Prostate gland (tissue), 2 donors: ENCODE results near the gene GFRA4. TPM values are rescaled to one million over a fixed set of nuclear protein-coding genes. Genes with fewer than 3 reads are reported as not detected.

Experiments used
- DNase-seq: peaks from one replicate; pipeline ENCODE4 v3.0.0-alpha.2; 2019; ENCODE audit warnings: low spot score
- H3K27ac ChIP-seq, 2 donors: fragments of 200-600 bp; sonication (generic); 2 replicates each; pipeline ENCODE4 v1.5.1; 2017 to 2019
- H3K27me3 ChIP-seq: fragments of 200-600 bp; sonication (generic); replicated peaks from 2 replicates; pipeline ENCODE4 v1.5.1; 2019; ENCODE audit not compliant: insufficient read depth
- H3K36me3 ChIP-seq, 2 donors: fragments of 200-600 bp; sonication (generic); 1 replicate in 1 of 2; 2 replicates in 1 of 2; pipeline versions ENCODE4 v1.5.1 to v1.8.1; 2017 to 2019
- H3K4me1 ChIP-seq: fragments of 200-600 bp; sonication (generic); replicated peaks from 2 replicates; pipeline ENCODE4 v1.5.1; 2019
- H3K4me3 ChIP-seq, 2 donors: fragments of 200-600 bp; sonication (generic); 2 replicates each; pipeline ENCODE4 v1.5.1; 2017 to 2019
- H3K9me3 ChIP-seq: fragments of 200-600 bp; sonication (generic); 2 replicates; pipeline ENCODE4 v1.5.1; 2017
- POLR2A ChIP-seq: fragments of 450-650 bp; IDR thresholded peaks from one replicate; pipeline ENCODE4 v1.6.1; 2016; ENCODE audit warnings: antibody characterized with exemption, mild to moderate bottlenecking
- POLR2AphosphoS5 ChIP-seq: sonication (generic); formaldehyde crosslinking; IDR thresholded peaks from one replicate; pipeline ENCODE4 v1.6.1; 2017; ENCODE audit warnings: antibody characterized with exemption
- WGBS: methylation state at CpG from one replicate; pipeline ENCODE4 v1.1.5; 2018; 5-methylcytosine and 5-hydroxymethylcytosine counted together
- intact Hi-C: fragments of 100-400 bp; cut with DNase I; formaldehyde crosslinking; loops from one replicate; pipeline ENCODE4 v1.14.2; 2022
- total RNA-seq, 2 donors: library from RNA; depleted of rRNA; stranded (reverse); fragments of >200 nt; gene quantifications; one replicate each; pipeline ENCODE4 v1.1.0, GENCODE V29; 2016
- TF ChIP-seq, protein P1 (sequence below), 4 experiments: fragments of 200-600 bp in 2 of 4; fragments of 450-650 bp in 2 of 4; sonication (generic) in 2 of 4; IDR thresholded peaks; 1 replicate in 3 of 4; 2 replicates in 1 of 4; pipeline ENCODE4 v1.5.1; 2016 to 2019; ENCODE audit warnings: antibody characterized with exemption in 4 of 4, mild to moderate bottlenecking in 2 of 4, moderate library complexity in 2 of 4

GFRA4 gene
- total RNA-seq, 2 donors from 2014 or later: not detected

- WGBS: 48% methylated on average over 13 of the region's 15 CpGs
- Histone ChIP-seq H3K4me3 (peak overlapping the region; percentile 34), H3K27ac (peak overlapping the region; percentile 69 to 76), H3K27me3 (peaks cover 3% of the 10 kb centered on the region), H3K4me1 (no peaks in the 10 kb centered on the region), H3K36me3 (no peaks in the 10 kb centered on the region), H3K9me3 (no peaks in the 10 kb centered on the region)
- TF ChIP-seq, protein P1, sequence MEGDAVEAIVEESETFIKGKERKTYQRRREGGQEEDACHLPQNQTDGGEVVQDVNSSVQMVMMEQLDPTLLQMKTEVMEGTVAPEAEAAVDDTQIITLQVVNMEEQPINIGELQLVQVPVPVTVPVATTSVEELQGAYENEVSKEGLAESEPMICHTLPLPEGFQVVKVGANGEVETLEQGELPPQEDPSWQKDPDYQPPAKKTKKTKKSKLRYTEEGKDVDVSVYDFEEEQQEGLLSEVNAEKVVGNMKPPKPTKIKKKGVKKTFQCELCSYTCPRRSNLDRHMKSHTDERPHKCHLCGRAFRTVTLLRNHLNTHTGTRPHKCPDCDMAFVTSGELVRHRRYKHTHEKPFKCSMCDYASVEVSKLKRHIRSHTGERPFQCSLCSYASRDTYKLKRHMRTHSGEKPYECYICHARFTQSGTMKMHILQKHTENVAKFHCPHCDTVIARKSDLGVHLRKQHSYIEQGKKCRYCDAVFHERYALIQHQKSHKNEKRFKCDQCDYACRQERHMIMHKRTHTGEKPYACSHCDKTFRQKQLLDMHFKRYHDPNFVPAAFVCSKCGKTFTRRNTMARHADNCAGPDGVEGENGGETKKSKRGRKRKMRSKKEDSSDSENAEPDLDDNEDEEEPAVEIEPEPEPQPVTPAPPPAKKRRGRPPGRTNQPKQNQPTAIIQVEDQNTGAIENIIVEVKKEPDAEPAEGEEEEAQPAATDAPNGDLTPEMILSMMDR (IDR thresholded peaks at IDR 0.05): no peak
- no peak for TF ChIP-seq POLR2AphosphoS5
- TF ChIP-seq POLR2A: no peak
- intact Hi-C loops: no loop called here
- DNase-seq: no peak
These were observed 17.6 kb upstream of the GFRA4 start for GRCh38 chr20:3680701-3681351.

GRCh38 chr20:3679749-3680700 is 16.8 kb upstream of the GFRA4 start:
- 50% methylated on average over 17 of the region's 18 CpGs for WGBS
- no peaks in the 10 kb centered on the region for H3K36me3 ChIP-seq
- peak overlapping the region in 1 of 2 donors; percentile 34 for H3K4me3 ChIP-seq
- H3K4me1 ChIP-seq: no peaks in the 10 kb centered on the region
- TF ChIP-seq, protein P1 (IDR thresholded peaks at IDR 0.05): no peak
- no peak for TF ChIP-seq POLR2AphosphoS5
- no peak for TF ChIP-seq POLR2A
- H3K27me3 ChIP-seq: peaks cover 3% of the 10 kb centered on the region
- no peak for DNase-seq
- intact Hi-C loops: loop anchor here (5.0 to 10.0 kb wide), 2 partner anchors 87 to 165 kb away; partner anchors contain the start of genes ADISSP and MAVS
- peak overlapping the region; percentile 69 to 76 for H3K27ac ChIP-seq
- H3K9me3 ChIP-seq: no peaks in the 10 kb centered on the region

- no peak for DNase-seq
- intact Hi-C loops: loop anchor here (5.0 to 10.0 kb wide), 2 partner anchors 88 to 166 kb away; partner anchors contain the start of genes ADISSP and MAVS
- Histone ChIP-seq H3K4me3 (no peak overlapping the region), H3K27me3 (peaks cover 3% of the 10 kb centered on the region), H3K4me1 (no peaks in the 10 kb centered on the region), H3K36me3 (no peaks in the 10 kb centered on the region), H3K9me3 (no peaks in the 10 kb centered on the region), H3K27ac (peak overlapping the region; percentile 69 to 76)
- TF ChIP-seq POLR2AphosphoS5 (no peak), POLR2A (no peak)
- TF ChIP-seq, protein P1 (IDR thresholded peaks at IDR 0.05): no peak
- 75% methylated on average over 14 of the region's 14 CpGs for WGBS
These were observed 15.9 kb upstream of the GFRA4 start for GRCh38 chr20:3678856-3679720.

DNA sequence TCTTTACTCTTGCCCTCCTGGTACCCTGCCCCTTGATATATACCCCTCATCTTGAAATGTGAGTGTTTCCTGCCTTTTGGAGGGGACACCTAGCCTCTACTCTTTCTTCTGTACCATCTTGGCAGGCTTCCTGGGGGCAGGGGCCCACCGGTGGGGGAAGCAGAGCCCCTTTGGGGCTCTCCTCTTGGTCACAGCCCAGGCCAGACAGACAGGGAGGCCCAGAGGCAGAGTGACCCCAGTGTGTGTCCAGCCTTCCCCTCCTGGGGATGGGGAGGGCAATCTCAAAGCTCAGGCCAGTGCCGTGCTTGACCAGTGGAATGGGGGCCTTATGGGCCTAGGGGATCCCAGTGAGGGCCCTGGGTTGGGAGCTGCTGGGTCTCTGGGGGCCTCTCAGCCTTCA is 15.0 kb upstream of the GFRA4 start:
- no peak overlapping the region for H3K4me3 ChIP-seq
- H3K9me3 ChIP-seq: no peaks in the 10 kb centered on the region
- peak overlapping the region; percentile 37 to 55 for H3K27ac ChIP-seq
- TF ChIP-seq POLR2A (no peak), POLR2AphosphoS5 (no peak)
- TF ChIP-seq, protein P1 (IDR thresholded peaks at IDR 0.05): no peak
- H3K4me1 ChIP-seq: no peaks in the 10 kb centered on the region
- intact Hi-C loops: loop anchor here (5.0 to 10.0 kb wide), 2 partner anchors 89 to 167 kb away; partner anchors contain the start of genes ADISSP and MAVS
- peaks cover 10% of the 10 kb centered on the region for H3K27me3 ChIP-seq
- H3K36me3 ChIP-seq: no peaks in the 10 kb centered on the region
- DNase-seq: no peak
- 33% methylated on average over 1 of the region's 2 CpGs for WGBS
